Dedifferentiated amniotic fluid mesenchymal stem cell (primary cell): ENCODE data around the gene RBM38.
A peak's percentile ranks its signal among the peaks of the same experiment; 100 is the strongest.
"Not testable (repeated sequence)": the region's sequence is repeated elsewhere in the genome, so short reads cannot be mapped to it uniquely, and the experiment has no call there.

Source experiments
- DNase-seq: peaks from one replicate; pipeline ENCODE4 v3.0.0-alpha.2; 2016; ENCODE audit errors: extremely low spot score

RBM38 gene

DNA sequence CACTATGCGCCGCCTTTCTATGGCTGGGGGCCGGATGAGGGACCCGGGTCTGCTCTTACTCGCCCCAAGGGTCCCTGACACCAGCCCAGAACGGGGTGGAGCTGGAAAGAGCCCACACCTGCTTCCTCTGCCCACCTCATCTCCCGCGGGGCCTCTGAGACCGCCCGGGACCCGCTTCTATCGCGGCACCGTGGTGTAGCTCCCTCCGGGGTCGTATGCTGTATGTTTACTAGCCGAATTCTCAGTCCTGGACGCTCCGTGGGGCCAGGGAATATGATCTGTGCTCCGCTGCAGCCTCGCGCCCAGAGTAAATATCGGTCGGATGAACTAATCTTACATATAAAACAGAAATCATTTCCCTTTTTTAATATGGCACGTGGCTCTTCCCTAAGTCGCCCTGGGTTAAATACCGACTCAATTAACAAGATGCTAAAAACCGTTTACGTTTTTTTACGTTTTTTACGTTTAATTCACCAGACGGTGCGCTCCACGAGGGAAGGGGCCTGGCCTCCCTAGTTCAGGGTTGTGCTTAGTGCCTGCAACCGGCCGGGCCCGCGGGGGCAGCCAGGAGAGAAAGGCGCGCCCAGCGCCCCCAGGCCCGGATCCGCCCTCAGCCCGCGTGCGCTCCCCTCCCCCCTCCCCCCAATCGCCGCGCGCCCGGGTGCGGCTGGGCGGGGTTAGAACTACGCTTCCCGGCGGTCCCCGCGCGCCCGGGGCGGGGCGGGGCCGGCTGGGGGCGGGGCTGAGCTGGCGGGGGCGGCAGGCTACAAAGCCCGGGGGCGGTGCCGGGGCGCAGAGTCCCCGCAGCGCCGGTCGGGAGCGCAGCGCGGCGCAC lies at the start of gene RBM38:
Gene RBM38, plus strand, starts transcription at position 793 of the 835 bp plus-strand sequence. CDS start 186 bp downstream, outside the sequence.
- peak; percentile 15 for DNase-seq

DNA sequence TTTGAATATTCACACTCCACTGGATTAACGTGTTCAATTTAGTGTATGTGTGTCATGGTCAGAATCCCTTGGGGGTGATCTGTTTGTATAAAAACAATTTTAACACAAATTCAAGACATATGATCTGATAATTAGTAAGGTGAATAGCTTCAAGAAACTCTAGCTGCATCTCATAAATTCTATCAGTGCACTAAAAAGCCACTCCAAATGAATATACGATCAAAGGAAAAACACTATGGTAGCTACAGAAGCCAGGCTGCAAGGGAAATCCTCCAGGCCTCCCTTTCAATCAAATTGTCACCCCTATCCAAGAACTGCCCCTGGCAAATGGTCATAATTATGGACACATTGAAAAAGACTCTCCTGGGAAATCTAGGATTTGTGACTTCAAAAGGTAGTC lies 49.5 kb upstream of the RBM38 start:
- no peak for DNase-seq

GRCh38 chr20:57342829-57343228 lies 48.4 kb upstream of the RBM38 start:
- DNase-seq, result no peak

- DNase-seq, result peak; percentile 77
These were observed 44.7 kb upstream of the RBM38 start for GRCh38 chr20:57346477-57346876.

GRCh38 chr20:57347393-57347792 lies 43.8 kb upstream of the RBM38 start:
- DNase-seq, result no peak

GRCh38 chr20:57348200-57348921 lies 42.8 kb upstream of the RBM38 start:
- DNase-seq, result not testable (repeated sequence)

DNA sequence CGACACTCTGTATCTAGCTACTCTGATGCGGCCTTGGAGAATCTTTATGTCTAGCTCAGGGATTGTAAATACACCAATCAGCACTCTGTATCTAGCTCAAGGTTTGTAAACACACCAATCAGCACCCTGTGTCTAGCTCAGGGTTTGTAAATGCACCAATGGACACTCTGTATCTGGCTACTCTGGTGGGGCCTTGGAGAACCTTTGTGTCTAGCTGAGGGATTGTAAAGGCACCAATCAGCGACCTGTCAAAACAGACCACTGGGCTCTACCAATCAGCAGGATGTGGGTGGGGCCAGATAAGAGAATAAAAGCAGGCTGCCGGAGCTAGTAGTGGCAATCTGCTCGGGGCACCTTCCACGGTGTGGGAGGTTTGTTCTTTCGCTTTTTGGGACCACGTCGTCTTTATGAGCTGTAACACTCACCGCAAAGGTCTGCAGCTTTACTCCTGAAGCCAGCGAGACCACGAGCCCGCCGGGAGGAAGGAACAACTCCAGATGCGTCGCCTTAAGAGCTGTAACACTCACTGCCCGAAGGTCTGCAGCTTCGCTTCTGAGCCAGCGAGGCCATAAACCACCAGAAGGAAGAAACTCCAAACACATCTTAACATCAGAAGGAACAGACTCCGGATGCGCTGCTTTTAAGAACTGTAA lies 42.1 kb upstream of the RBM38 start:
- DNase-seq, result not testable (repeated sequence)

GRCh38 chr20:57350081-57350710 lies 41.0 kb upstream of the RBM38 start:
- DNase-seq, result peak; percentile 21

DNA sequence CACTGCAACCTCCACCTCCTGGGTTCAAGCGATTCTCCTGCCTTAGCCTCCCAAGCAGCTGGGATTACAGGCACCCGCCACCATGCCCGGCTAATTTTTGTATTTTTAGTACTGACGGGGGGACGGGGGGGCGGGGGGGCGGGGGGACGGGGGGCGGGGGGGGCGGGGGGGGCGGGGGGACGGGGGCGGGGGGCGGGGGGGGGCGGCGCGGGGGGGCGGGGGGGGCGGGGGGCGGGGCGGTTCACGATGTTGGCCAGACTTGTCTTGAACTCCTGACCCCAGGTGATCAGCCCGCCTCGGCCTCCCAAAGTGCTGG lies 40.5 kb upstream of the RBM38 start:
- DNase-seq, result not testable (repeated sequence)

- peak; percentile 95 for DNase-seq
These were observed 40.0 kb upstream of the RBM38 start, which contains the start of gene RAE1 for GRCh38 chr20:57351042-57351783. RAE1 (plus strand) TSS chr20:57351255; CDS start chr20:57354039, 2,784 bp downstream.

DNA sequence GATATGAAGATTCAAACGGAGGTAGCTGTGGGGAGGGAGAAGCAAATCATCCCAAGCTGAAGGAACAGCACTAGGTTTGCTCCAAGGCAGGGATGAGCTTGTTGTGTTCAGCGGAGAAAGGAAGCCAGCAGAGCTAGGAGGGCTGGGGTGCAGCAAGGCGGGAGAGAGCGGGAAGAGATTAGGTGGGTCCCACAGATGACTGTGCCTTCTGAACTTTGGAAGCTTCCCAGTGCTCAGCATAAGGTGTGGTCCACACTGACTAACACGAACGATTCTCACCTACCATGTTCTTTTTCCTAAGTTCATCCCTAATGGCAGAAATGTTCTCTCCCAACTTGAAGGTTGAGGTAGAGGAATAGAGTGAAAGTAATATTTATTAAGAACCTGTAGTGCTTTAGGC lies 38.9 kb upstream of the RBM38 start:
- DNase-seq, result no peak

DNA sequence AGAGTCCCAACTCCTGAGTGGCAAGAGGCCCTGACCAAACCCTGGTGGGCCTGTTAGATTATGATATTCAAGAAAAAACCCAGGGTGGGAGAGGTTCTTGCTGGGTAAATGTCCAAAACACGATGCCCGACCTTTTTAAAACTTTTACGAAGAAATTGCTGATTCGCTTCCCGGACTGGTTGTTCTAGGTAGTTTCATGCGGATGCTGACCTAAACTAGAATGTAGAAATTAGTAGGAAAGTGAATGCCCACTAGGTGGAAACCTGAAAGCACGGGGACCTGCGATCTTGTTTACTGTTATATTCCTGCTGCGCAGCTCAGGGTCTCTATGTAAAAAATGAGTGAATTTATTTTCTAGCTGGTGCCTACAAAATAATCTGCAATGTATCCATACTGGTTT lies 37.8 kb upstream of the RBM38 start:
- DNase-seq, result no peak

- DNase-seq, result peak; percentile 33
These were observed 29.7 kb upstream of the RBM38 start for GRCh38 chr20:57361517-57361916.

GRCh38 chr20:57364451-57364850 lies 26.7 kb upstream of the RBM38 start:
- DNase-seq, result no peak

GRCh38 chr20:57369596-57369995 lies 21.6 kb upstream of the RBM38 start:
- no peak for DNase-seq

GRCh38 chr20:57370316-57370715 lies 20.9 kb upstream of the RBM38 start:
- DNase-seq, result no peak

- no peak for DNase-seq
These were observed 19.8 kb upstream of the RBM38 start for GRCh38 chr20:57371363-57371762.

DNA sequence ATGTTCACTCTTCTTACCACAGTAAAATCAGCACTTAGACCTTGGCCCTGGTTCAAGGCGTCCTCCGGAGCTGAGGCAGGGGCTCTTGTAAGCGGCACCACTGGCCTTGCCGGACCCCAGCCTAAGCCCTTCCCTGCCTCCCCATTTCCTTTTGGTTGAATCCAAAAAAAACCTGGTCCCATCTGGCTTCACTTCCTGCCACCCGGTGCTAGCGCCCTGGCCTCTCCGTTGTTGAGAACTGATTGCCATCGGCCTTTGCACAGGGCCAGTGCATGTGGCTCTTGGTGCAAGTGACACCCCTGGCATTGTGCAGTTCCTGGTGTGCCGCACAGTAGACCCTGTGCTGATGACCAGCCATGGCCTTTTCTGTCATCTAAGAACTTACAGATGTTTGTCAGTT lies 19.0 kb upstream of the RBM38 start:
- no peak for DNase-seq

GRCh38 chr20:57372581-57373350 lies 18.4 kb upstream of the RBM38 start:
- DNase-seq, result no peak

- DNase-seq, result no peak
These were observed 16.8 kb upstream of the RBM38 start for GRCh38 chr20:57374343-57374930.
